Measurements from ENCODE around the gene COA1. TPM values are rescaled to one million over a fixed set of nuclear protein-coding genes. Genes with fewer than 3 reads are reported as not detected.
"Not testable (repeated sequence)": the region's sequence is repeated elsewhere in the genome, so short reads cannot be mapped to it uniquely, and the experiment has no call there.

The COA1 gene
- total RNA-seq, 4 donors from 2014 or later, result 35.3 to 775 (median 40.0) TPM

GRCh38 chr7:43711503-43711902 lies 17.8 kb downstream of the COA1 start:
- H3K9me3 ChIP-seq, result no peaks in the 10 kb centered on the region
- H3K27me3 ChIP-seq, result no peaks in the 10 kb centered on the region
- peaks cover 4% of the 10 kb centered on the region for H3K4me1 ChIP-seq
- no peak for DNase-seq (ENCODE audit: low spot score in 2 of 2)
- whole genome bisulfite sequencing, result 94% methylated on average over 1 of the region's 1 CpG
- peaks cover 4% of the 10 kb centered on the region for H3K36me3 ChIP-seq
- TF ChIP-seq EP300 (IDR thresholded peaks at IDR 0.05) (no peak), CTCF (IDR thresholded peaks at IDR 0.05) (no peak), POLR2A (IDR thresholded peaks at IDR 0.05) (no peak), POLR2AphosphoS5 (IDR thresholded peaks at IDR 0.05) (no peak)
- no peak overlapping the region for H3K27ac ChIP-seq
- no peak overlapping the region for H3K4me3 ChIP-seq

- H3K36me3 ChIP-seq; H3K27ac ChIP-seq; H3K9me3 ChIP-seq; H3K4me1 ChIP-seq; DNase-seq (ENCODE audit: low spot score in 2 of 2); H3K4me3 ChIP-seq; H3K27me3 ChIP-seq: not testable (repeated sequence)
- 97% methylated on average over 9 of the region's 9 CpGs for WGBS
Observed at GRCh38 chr7:43708055-43708454, 21.3 kb downstream of the COA1 start.

- Histone ChIP-seq H3K4me3 (no peak overlapping the region), H3K4me1 (peaks cover 4% of the 10 kb centered on the region), H3K27me3 (no peaks in the 10 kb centered on the region), H3K27ac (no peak overlapping the region), H3K36me3 (peaks cover 8% of the 10 kb centered on the region), H3K9me3 (no peaks in the 10 kb centered on the region)
- 80% methylated on average over 1 of the region's 1 CpG for WGBS
- no peak for DNase-seq (ENCODE audit: low spot score in 2 of 2)
- TF ChIP-seq EP300 (IDR thresholded peaks at IDR 0.05) (no peak), CTCF (IDR thresholded peaks at IDR 0.05) (no peak), POLR2AphosphoS5 (IDR thresholded peaks at IDR 0.05) (no peak), POLR2A (IDR thresholded peaks at IDR 0.05) (no peak)
Observed at GRCh38 chr7:43703573-43703972, 25.8 kb downstream of the COA1 start.

GRCh38 chr7:43702974-43703373 lies 26.3 kb downstream of the COA1 start:
- Histone ChIP-seq H3K36me3 (peaks cover 8% of the 10 kb centered on the region), H3K27me3 (no peaks in the 10 kb centered on the region), H3K27ac (no peak overlapping the region), H3K9me3 (no peaks in the 10 kb centered on the region), H3K4me3 (no peak overlapping the region), H3K4me1 (peaks cover 4% of the 10 kb centered on the region)
- no peak for DNase-seq (ENCODE audit: low spot score in 2 of 2)
- TF ChIP-seq POLR2A (IDR thresholded peaks at IDR 0.05), result no peak
- no peak for TF ChIP-seq CTCF (IDR thresholded peaks at IDR 0.05)
- no peak for TF ChIP-seq POLR2AphosphoS5 (IDR thresholded peaks at IDR 0.05)
- no peak for TF ChIP-seq EP300 (IDR thresholded peaks at IDR 0.05)
- WGBS, result 74% methylated on average over 1 of the region's 1 CpG

GRCh38 chr7:43701929-43702328 lies 27.4 kb downstream of the COA1 start:
- H3K36me3 ChIP-seq, result peaks cover 8% of the 10 kb centered on the region
- peaks cover 4% of the 10 kb centered on the region for H3K4me1 ChIP-seq
- WGBS, result 81% methylated on average over 3 of the region's 3 CpGs
- no peak for DNase-seq (ENCODE audit: low spot score in 2 of 2)
- H3K4me3 ChIP-seq, result no peak overlapping the region
- TF ChIP-seq POLR2A (IDR thresholded peaks at IDR 0.05) (no peak), CTCF (IDR thresholded peaks at IDR 0.05) (no peak), POLR2AphosphoS5 (IDR thresholded peaks at IDR 0.05) (no peak), EP300 (IDR thresholded peaks at IDR 0.05) (no peak)
- H3K27ac ChIP-seq, result no peak overlapping the region
- no peaks in the 10 kb centered on the region for H3K27me3 ChIP-seq
- H3K9me3 ChIP-seq, result no peaks in the 10 kb centered on the region

- no peak for DNase-seq (ENCODE audit: low spot score in 2 of 2)
- Histone ChIP-seq H3K27ac (no peak overlapping the region), H3K27me3 (no peaks in the 10 kb centered on the region), H3K4me3 (no peak overlapping the region), H3K4me1 (peaks cover 4% of the 10 kb centered on the region), H3K9me3 (no peaks in the 10 kb centered on the region), H3K36me3 (peaks cover 8% of the 10 kb centered on the region)
- TF ChIP-seq POLR2A (IDR thresholded peaks at IDR 0.05) (no peak), EP300 (IDR thresholded peaks at IDR 0.05) (no peak), POLR2AphosphoS5 (IDR thresholded peaks at IDR 0.05) (no peak), CTCF (IDR thresholded peaks at IDR 0.05) (no peak)
Observed at GRCh38 chr7:43701500-43701854, 27.8 kb downstream of the COA1 start.
